Activated CD4-positive, alpha-beta T cell treated with anti-CD3 and anti-CD28 coated beads for 1 hour (primary cell): Measurements from ENCODE around the gene ST6GALNAC1.

Experiments used
- DNase-seq: peaks from one replicate; pipeline ENCODE4 v3.0.0-alpha.2; 2020

ST6GALNAC1 gene

GRCh38 chr17:76643553-76644148, at the start of gene ST6GALNAC1:
ST6GALNAC1 (minus strand) TSS chr17:76643757; CDS start chr17:76643638, 119 bp downstream.
- no peak for DNase-seq

GRCh38 chr17:76691379-76692191, 48.0 kb upstream of the ST6GALNAC1 start:
- DNase-seq = no peak

- DNase-seq = no peak
Observed at GRCh38 chr17:76690596-76691280, 47.2 kb upstream of the ST6GALNAC1 start.

GRCh38 chr17:76689859-76690258, 46.3 kb upstream of the ST6GALNAC1 start:
- DNase-seq = no peak

GRCh38 chr17:76688165-76688622, 44.6 kb upstream of the ST6GALNAC1 start:
- no peak for DNase-seq

GRCh38 chr17:76687298-76688164, 44.0 kb upstream of the ST6GALNAC1 start:
- DNase-seq = no peak

GRCh38 chr17:76686538-76687297, 43.2 kb upstream of the ST6GALNAC1 start:
- DNase-seq = no peak

- no peak for DNase-seq
Observed at GRCh38 chr17:76685846-76686245, 42.3 kb upstream of the ST6GALNAC1 start.

- no peak for DNase-seq
Observed at GRCh38 chr17:76685366-76685765, 41.8 kb upstream of the ST6GALNAC1 start.

- no peak for DNase-seq
Observed at GRCh38 chr17:76684756-76685155, 41.2 kb upstream of the ST6GALNAC1 start.

- DNase-seq = no peak
Observed at GRCh38 chr17:76683921-76684745, 40.6 kb upstream of the ST6GALNAC1 start.

GRCh38 chr17:76683011-76683755, 39.6 kb upstream of the ST6GALNAC1 start:
- no peak for DNase-seq

- no peak for DNase-seq
Observed at GRCh38 chr17:76682296-76682695, 38.7 kb upstream of the ST6GALNAC1 start.

- DNase-seq = peak; percentile 47
Observed at GRCh38 chr17:76681222-76682137, 37.9 kb upstream of the ST6GALNAC1 start.

GRCh38 chr17:76679239-76679638, 35.7 kb upstream of the ST6GALNAC1 start:
- no peak for DNase-seq

- DNase-seq = no peak
Observed at GRCh38 chr17:76678330-76678729, 34.8 kb upstream of the ST6GALNAC1 start.

GRCh38 chr17:76677406-76677805, 33.8 kb upstream of the ST6GALNAC1 start:
- no peak for DNase-seq

- no peak for DNase-seq
Observed at GRCh38 chr17:76676629-76677028, 33.1 kb upstream of the ST6GALNAC1 start.

GRCh38 chr17:76675648-76676047, 32.1 kb upstream of the ST6GALNAC1 start:
- no peak for DNase-seq
